Sigmoid colon (tissue), 4 donors: ENCODE data around the gene MACROH2A1.

Source experiments
- EP300 ChIP-seq, 4 donors: sonication (generic); formaldehyde crosslinking; IDR thresholded peaks; one replicate each; pipeline ENCODE4 v1.6.1; 2017; ENCODE audit warnings: antibody characterized with exemption in 4 of 4
- POLR2AphosphoS5 ChIP-seq, 4 donors: sonication (generic); formaldehyde crosslinking; IDR thresholded peaks; one replicate each; pipeline ENCODE4 v1.6.1; 2017; ENCODE audit warnings: antibody characterized with exemption in 4 of 4
- TF ChIP-seq, protein P1 (sequence below), 4 experiments: fragments of 450-650 bp in 3 of 4; fragments of 200-600 bp in 1 of 4; IDR thresholded peaks; one replicate each; pipeline ENCODE4 v1.5.1; 2016 to 2019; ENCODE audit warnings: antibody characterized with exemption in 4 of 4, mild to moderate bottlenecking in 3 of 4, moderate library complexity in 2 of 4

GRCh38 chr5:135360278-135361274 is 38.5 kb downstream of the MACROH2A1 start:
- TF ChIP-seq, protein P1, sequence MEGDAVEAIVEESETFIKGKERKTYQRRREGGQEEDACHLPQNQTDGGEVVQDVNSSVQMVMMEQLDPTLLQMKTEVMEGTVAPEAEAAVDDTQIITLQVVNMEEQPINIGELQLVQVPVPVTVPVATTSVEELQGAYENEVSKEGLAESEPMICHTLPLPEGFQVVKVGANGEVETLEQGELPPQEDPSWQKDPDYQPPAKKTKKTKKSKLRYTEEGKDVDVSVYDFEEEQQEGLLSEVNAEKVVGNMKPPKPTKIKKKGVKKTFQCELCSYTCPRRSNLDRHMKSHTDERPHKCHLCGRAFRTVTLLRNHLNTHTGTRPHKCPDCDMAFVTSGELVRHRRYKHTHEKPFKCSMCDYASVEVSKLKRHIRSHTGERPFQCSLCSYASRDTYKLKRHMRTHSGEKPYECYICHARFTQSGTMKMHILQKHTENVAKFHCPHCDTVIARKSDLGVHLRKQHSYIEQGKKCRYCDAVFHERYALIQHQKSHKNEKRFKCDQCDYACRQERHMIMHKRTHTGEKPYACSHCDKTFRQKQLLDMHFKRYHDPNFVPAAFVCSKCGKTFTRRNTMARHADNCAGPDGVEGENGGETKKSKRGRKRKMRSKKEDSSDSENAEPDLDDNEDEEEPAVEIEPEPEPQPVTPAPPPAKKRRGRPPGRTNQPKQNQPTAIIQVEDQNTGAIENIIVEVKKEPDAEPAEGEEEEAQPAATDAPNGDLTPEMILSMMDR (IDR thresholded peaks at IDR 0.05) = no peak
- TF ChIP-seq POLR2AphosphoS5 (IDR thresholded peaks at IDR 0.05) (no peak), EP300 (IDR thresholded peaks at IDR 0.05) (no peak)
